Breast epithelium (tissue), 3 donors: Measurements from ENCODE around the gene TMEM14B.

Experiments used
- POLR2A ChIP-seq: fragments of 450-650 bp; IDR thresholded peaks from one replicate; pipeline ENCODE4 v1.6.1; 2016; ENCODE audit warnings: antibody characterized with exemption, mild to moderate bottlenecking, moderate library complexity
- TF ChIP-seq, protein P1 (sequence below), 3 donors: fragments of 450-650 bp; IDR thresholded peaks; one replicate each; pipeline ENCODE4 v1.5.1; 2016 to 2017; ENCODE audit warnings: antibody characterized with exemption in 3 of 3, mild to moderate bottlenecking in 3 of 3, moderate library complexity in 3 of 3

- TF ChIP-seq, protein P1, sequence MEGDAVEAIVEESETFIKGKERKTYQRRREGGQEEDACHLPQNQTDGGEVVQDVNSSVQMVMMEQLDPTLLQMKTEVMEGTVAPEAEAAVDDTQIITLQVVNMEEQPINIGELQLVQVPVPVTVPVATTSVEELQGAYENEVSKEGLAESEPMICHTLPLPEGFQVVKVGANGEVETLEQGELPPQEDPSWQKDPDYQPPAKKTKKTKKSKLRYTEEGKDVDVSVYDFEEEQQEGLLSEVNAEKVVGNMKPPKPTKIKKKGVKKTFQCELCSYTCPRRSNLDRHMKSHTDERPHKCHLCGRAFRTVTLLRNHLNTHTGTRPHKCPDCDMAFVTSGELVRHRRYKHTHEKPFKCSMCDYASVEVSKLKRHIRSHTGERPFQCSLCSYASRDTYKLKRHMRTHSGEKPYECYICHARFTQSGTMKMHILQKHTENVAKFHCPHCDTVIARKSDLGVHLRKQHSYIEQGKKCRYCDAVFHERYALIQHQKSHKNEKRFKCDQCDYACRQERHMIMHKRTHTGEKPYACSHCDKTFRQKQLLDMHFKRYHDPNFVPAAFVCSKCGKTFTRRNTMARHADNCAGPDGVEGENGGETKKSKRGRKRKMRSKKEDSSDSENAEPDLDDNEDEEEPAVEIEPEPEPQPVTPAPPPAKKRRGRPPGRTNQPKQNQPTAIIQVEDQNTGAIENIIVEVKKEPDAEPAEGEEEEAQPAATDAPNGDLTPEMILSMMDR (IDR thresholded peaks at IDR 0.05), result peak; percentile 62 to 88 (median 84)
- no peak for TF ChIP-seq POLR2A
Observed at GRCh38 chr6:10801224-10801848, 53.7 kb downstream of the TMEM14B start.
